GM18519 (cell line): Measurements from ENCODE around the gene DPH1.
"Not testable (repeated sequence)": the region's sequence is repeated elsewhere in the genome, so short reads cannot be mapped to it uniquely, and the experiment has no call there.

ENCODE experiments used
- ATAC-seq: cut with Tn5 transposase; IDR thresholded peaks from one replicate; pipeline ENCODE4 v1.9.1; 2021; ENCODE audit warnings: mild to moderate bottlenecking, moderate library complexity; ENCODE audit not compliant: unreplicated experiment, low FRiP score

DPH1 gene

DNA sequence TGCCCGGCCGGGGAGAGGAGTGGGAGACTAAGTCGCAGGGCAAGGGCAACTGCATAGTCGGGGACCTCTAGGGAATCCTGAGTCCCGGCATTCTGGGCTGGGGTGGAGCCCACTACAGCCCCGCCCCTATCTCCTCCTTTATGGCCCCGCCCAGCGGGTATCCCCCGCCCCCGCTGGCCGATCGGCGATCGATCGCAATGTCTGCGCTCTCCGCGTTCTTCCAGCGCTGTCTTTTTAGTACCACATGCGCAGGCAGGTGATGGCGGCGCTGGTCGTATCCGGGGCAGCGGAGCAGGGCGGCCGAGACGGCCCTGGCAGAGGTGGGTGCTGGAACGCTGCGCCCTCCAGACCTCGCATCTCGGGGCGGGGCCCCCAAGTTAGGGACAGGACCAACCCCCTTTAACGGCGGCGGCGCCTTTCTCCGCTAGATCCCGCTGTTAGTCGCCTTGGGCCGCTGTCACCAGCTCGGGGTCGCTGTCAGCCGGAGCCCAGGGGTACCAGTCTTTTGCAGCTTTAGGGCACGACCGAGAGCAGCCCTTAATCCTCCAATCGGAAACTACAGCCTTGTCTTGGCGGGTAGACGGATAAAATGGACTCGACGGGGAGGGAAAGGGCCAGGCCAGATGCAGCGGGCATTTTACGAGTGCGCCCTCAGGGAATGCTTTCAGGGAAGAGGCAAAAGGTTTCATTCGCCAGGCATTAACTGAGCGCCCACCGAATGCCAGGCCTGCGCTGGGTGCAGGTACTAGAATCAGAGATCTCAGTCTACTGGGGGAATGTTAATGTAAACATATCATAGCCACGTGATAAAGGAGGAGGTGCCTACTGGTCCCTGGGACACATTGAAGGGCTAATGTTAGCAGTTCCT is at the start of gene DPH1:
Gene DPH1 (plus strand): TSS at position 243 of the 868 bp plus-strand sequence. CDS start 17 bp downstream, at position 260.
- ATAC-seq = peak; percentile 54

GRCh38 chr17:1980665-1981250 is 49.2 kb upstream of the DPH1 start:
- no peak for ATAC-seq

DNA sequence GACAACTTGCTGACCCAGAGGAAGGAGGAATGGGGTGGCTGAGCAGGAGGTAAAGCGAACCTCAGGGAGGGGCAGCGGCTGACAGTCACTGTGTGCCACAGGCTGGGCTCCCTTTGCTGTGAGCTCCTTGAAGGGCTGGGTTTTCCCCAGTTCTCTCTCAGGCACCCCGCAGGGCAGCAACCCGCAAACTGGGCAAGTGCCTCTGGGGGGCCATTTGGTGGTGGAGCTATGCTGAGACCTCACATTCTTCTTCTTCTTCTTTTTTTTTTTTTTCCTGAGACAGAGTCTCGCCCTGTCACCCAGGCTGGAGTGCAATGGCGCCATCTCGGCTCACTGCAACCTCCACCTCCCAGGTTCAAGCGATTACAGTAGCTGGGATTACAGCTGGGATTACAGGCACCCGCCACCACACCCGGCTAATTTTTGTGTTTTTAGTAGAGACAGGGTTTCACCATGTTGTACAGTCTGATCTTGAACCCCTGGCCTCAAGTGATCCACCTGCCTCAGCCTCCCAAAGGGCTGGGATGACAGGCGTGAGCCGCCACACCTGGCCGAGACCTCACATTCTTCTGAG is 47.1 kb upstream of the DPH1 start:
- not testable (repeated sequence) for ATAC-seq

- ATAC-seq = no peak
Measured at GRCh38 chr17:1985093-1985492, 44.9 kb upstream of the DPH1 start.

DNA sequence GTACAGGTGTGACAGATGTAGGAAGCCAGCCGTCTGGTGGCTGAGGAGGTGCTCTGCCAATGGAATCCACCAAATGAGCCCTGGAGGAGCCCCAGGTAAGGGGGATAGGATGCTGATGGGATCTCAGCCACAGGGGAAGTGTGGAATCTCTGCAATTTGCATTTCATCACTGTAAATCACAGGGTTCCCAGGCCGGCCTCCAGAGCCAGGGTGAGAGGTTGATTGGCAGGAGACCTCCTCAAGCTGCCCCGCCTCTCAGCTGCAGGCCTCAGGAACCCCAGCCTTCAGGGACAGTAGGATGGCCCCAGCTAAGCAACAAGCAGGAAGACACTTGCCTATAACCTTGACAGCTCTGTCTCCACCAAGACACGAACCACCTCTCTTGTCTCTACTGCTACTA is 44.3 kb upstream of the DPH1 start:
- no peak for ATAC-seq

GRCh38 chr17:1986783-1987451 is 43.0 kb upstream of the DPH1 start:
- no peak for ATAC-seq

DNA sequence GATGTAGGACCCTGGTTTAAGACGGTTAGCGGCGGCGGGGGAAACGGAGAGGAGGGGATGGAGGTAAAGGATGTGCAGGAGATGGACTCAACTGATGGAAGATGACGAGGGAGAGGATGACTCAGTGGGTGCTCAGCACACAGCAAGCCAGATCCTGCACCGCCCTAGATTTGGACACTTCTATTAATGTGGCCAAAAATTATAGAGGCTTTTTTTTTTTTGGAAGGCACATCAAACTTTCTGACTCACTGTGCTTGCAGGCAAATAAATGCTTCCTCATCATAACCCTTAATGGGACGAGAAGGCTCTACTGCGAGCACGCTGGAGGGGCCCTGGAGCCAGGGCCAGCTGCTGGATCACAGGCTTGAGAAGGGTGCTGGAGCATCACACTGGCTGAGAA is 40.8 kb upstream of the DPH1 start:
- no peak for ATAC-seq

DNA sequence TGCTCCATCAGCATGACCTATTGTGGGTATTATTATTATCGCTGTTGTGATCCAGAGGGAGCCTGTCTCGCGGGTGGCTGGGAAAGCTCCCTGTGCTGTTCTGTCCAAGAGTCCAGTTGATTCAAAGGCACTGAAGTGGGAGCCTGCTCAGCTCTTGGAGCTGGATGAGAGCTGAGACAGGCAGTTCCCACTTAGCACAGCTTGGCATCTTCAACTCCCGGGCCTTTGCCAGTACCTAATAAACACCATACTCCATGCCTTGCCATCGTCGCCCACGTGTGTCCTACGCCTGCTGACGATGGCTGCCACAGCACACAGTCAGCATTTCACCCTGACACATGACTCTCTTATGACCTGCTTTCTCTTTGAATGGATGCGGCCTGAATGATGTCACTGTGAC is 37.4 kb upstream of the DPH1 start:
- ATAC-seq = no peak

GRCh38 chr17:1994707-1995106 is 35.2 kb upstream of the DPH1 start:
- ATAC-seq = no peak

DNA sequence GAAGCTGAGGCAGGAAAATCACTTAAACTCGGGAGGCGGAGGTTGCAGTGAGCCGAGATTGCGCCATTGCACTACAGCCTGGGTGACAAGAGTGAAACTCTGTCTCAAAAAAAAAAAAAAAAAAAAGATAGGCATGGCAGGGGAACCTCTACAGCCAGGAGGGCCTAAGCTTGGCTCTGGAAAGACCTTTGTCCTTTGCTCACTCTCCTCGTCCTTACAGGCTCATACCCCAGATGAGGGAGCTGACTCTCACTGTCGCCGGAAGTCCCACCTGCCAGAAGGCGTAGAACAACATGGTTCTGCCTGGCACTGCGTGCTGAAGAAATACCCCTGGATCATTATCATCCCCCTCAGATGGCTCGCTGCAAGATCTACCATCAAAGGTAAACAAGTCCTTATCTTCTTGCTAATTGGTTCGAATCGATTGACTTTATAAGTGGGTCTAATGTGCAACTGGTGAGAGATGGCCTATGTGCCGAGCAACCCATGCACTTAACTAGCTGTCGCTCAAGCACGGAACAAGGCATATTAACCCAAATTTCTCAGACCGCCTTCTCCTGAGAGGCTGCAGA is 34.5 kb upstream of the DPH1 start:
- no peak for ATAC-seq

DNA sequence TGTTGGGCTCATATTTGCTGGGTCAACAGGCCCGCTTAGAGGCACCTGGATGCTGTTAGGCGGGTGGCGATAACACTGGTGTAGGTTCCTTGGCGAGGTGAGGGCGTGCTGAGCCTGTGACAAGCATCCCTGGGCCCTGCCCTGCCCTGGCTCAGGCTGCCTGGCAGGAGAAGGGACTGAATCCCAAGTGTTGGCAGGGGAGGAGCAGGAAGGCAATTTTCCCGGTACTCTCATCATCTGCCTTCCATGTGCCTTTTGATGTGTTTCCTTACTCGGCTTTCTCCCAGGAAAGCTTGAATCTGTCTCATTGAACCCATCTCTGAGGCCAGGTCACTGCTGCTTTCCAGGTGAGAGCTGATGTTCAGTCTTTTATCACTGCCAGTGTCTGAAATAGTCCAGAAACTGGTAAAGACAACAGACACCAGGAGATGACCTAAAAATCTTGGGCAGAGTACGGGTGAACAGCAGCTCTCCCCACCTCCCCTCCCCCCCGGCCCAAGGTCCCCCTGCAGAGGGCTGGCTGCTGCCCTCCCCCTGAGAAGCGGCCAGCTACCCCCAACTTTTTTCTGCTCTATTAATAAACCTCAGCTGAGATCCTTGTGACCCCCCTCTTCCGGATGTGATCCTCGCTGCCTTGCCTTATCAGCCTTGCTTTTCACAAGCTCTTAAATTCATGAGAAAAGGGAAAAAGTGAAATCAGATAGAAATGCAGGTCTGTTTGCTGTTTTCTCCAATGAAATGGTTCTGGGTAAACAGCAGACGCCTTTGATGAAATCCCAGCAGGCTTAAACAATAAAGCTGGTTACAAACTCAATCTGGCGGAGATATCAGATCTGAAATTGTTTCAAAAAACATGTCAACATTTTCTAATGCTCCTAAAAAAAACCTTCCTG is 33.8 kb upstream of the DPH1 start:
- ATAC-seq = no peak

DNA sequence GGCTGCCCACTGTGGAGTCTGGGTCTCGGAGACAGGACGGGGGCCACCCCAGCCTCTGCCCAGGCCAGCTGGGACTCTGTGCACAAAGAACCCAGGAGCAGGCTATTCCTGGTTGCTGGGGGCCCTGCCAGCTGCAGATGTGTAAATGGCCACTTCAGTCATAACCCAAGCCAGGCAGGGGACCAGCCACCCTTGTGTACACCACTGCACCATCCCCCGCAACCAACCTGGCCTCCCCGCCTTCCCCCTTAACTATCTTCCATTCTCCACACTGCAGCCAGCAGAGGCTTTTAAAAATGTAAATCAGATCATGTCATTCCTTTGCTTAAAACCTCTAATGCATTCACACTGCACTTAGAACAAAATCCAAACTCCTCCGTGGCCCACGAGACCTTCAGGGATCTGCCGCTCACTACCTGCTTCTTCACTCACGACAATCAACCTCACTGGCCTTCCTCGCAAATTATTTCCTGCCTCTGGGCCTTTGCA is 33.1 kb upstream of the DPH1 start:
- no peak for ATAC-seq

DNA sequence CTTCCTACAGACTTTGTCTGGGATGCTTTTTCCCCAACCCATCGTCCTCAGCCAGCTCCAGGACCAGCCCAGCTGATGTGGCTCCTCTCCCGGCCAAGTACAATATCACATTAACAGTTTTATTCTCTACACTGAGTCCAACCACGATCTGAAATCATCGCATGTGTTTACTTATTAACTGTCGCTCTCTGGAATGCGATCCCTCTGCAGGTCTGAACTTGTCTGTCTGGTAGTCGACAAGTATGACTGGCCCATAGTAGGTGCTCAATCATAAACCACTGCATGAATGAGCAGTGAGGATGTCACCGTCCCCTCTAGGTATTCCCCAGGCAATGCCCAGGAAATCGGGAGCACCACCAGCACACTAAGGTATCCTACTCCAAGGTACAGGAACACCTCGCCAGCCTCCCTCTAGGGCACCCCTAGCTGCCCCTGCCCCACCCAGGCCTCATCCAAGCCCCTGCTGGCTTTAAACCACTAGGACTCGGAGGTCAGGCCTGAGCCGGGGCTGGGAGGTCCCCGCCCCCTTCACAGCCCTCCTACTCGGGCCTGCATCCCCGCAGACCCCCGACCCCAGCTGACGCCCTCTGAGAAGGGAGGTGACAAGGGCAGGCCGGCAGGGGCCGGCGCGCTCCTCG is 32.5 kb upstream of the DPH1 start:
- ATAC-seq = no peak

- ATAC-seq = no peak
Measured at GRCh38 chr17:1997927-1998742, 31.8 kb upstream of the DPH1 start.

DNA sequence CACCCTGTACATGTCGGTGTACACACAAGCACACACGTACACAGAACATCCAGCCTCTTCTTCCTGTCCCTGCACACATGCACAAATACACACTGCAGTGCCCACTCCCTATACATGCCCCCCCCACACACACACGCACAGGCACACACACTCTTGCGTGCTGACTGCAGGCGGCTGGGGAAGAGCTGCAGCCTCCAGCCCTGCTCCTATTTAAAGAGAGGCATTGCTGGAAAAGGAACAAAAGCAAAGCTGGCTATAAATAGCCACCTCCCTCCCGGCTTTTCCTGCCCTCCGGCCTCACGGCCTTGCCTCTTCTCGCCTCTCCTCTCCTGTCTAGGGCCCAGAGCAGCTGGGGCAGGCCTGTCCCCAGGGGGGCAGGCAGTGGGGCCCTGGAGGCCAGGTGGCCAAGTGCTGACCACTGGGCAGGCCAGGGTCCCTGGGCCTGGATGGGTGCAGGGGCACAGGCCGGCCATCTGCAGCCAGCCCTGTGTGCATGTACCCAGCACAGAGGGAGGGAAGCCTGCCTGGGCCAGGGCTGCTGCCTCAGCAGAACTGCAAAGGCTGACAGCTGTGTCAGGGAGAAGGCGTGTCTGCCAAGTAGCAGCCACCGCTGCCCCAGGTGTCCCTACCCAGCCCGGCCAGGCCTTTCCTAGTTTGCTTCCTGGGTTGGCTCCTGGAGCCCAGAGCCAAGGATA is 30.2 kb upstream of the DPH1 start:
- ATAC-seq = no peak

- ATAC-seq = no peak
Measured at GRCh38 chr17:2002767-2003329, 27.1 kb upstream of the DPH1 start.

- ATAC-seq = no peak
Measured at GRCh38 chr17:2003525-2003924, 26.4 kb upstream of the DPH1 start.
